Measurements from ENCODE around the gene MAT1A. TPM values are rescaled to one million over a fixed set of nuclear protein-coding genes. Genes with fewer than 3 reads are reported as not detected.

The MAT1A gene
- total and polyA plus RNA-seq, 2 of the 8 experiments (the other 6 are each of a cell fraction or from before 2014, with no cell fraction given) = 4.1 to 6.4 TPM

GRCh38 chr10:80271416-80271815 lies 18.0 kb downstream of the MAT1A start:
- no peak overlapping the region for H2AFZ ChIP-seq (ENCODE audit: low read length)
- H3K9me3 ChIP-seq (ENCODE audit: insufficient read depth in 2 of 2, low read depth in 1 of 2, low read length in 1 of 2) = no peaks in the 10 kb centered on the region
- H2AK5ac ChIP-seq (ENCODE audit: low read depth, low read length) = no peak overlapping the region
- H3K4me3 ChIP-seq (ENCODE audit: extremely low read depth in 1 of 4, insufficient read depth in 2 of 4, low read depth in 3 of 4, low read length in 4 of 4) = no peak overlapping the region
- no peak overlapping the region for H3K14ac ChIP-seq (ENCODE audit: insufficient read length)
- H3K4me2 ChIP-seq (ENCODE audit: insufficient read depth in 1 of 2, low read depth in 2 of 2, low read length in 2 of 2) = no peak overlapping the region
- no peak overlapping the region for H3K27ac ChIP-seq (ENCODE audit: low read depth, low read length)
- CTCF ChIA-PET (ENCODE audit: partially characterized antibody) = no interaction called here
- H3K4me1 ChIP-seq (replicated peaks in 1 of 4; ENCODE audit: control insufficient read depth in 3 of 4, insufficient read depth in 4 of 4, low read length in 3 of 4) = peaks cover 0 to 4% (median under 1%) of the 10 kb centered on the region in 4 experiments; a peak in 2 of 7 replicates
- no peak overlapping the region for H2BK5ac ChIP-seq (ENCODE audit: low read depth, low read length)
- no peak overlapping the region for H2BK20ac ChIP-seq (ENCODE audit: low read length)
- H3K18ac ChIP-seq (ENCODE audit: extremely low read depth, low read length) = no peak overlapping the region
- H4K20me1 ChIP-seq (replicated peaks in 1 of 2; ENCODE audit: control insufficient read depth in 1 of 2, insufficient read depth in 2 of 2, low read length in 2 of 2) = peaks cover 0 to 1% of the 10 kb centered on the region in 2 experiments
- WGBS, 2 experiments (ENCODE audit: extremely low coverage in 1 of 2, insufficient coverage in 1 of 2, insufficient read length in 1 of 2, insufficient replicate concordance in 2 of 2, low coverage in 1 of 2, low lambda C conversion rate in 2 of 2, missing lambda C conversion rate in 1 of 2) = 92% methylated on average over 5 of the region's 5 CpGs; no CpG with 5 or more reads in 1 of the 2 experiments
- H2BK15ac ChIP-seq (ENCODE audit: low read length) = no peak overlapping the region
- no peak overlapping the region for H3K56ac ChIP-seq (replicated peaks; ENCODE audit: insufficient read length, low read depth, low read length)
- H3K23ac ChIP-seq (ENCODE audit: insufficient read length) = no peak overlapping the region
- POLR2A ChIA-PET (ENCODE audit: partially characterized antibody) = no interaction called here
- FAIRE-seq (no peak), DNase-seq (ENCODE audit: low read depth in 1 of 2, low spot score in 2 of 2) (no peak)
- H3K79me2 ChIP-seq (ENCODE audit: control insufficient read depth in 1 of 2, insufficient read depth in 2 of 2, low read length in 2 of 2) = no peaks in the 10 kb centered on the region
- H4K5ac ChIP-seq (ENCODE audit: insufficient read length, low read depth, low read length) = no peak overlapping the region
- H3K27me3 ChIP-seq (replicated peaks in 1 of 4; ENCODE audit: control insufficient read depth in 3 of 4, extremely low read depth in 1 of 4, insufficient read depth in 3 of 4, low read length in 3 of 4) = no peaks in the 10 kb centered on the region; a peak in 1 of 7 replicates
- H3K9ac ChIP-seq (replicated peaks in 1 of 4; ENCODE audit: extremely low read depth in 1 of 4, low read depth in 3 of 4, low read length in 3 of 4) = no peak overlapping the region
- no peak overlapping the region for H3K4ac ChIP-seq (replicated peaks; ENCODE audit: insufficient read length, low read depth, low read length)
- no peak overlapping the region for H2BK12ac ChIP-seq (ENCODE audit: low read depth, low read length)
- H2BK120ac ChIP-seq (replicated peaks; ENCODE audit: low read depth, low read length) = no peak overlapping the region
- H3K36me3 ChIP-seq (ENCODE audit: control insufficient read depth in 2 of 4, insufficient read depth in 4 of 4, low read length in 3 of 4) = no peaks in the 10 kb centered on the region
- no peaks in the 10 kb centered on the region for H3K79me1 ChIP-seq (ENCODE audit: low read depth, low read length)
- H4K91ac ChIP-seq (replicated peaks; ENCODE audit: insufficient read length, low read length) = no peak overlapping the region
- H3K23me2 ChIP-seq (ENCODE audit: low read depth, low read length) = no peaks in the 10 kb centered on the region
- H4K8ac ChIP-seq (ENCODE audit: extremely low read depth, insufficient read depth, low read length) = no peak overlapping the region
- TF ChIP-seq SIN3A (conservative IDR thresholded peaks at IDR 0.05 in 1 of 2, IDR thresholded peaks at IDR 0.05 in 1 of 2; ENCODE audit: low read depth in 1 of 2, low read length in 2 of 2) (no peak), RAD21 (IDR thresholded peaks at IDR 0.05 in 1 of 2, conservative IDR thresholded peaks at IDR 0.05 in 1 of 2; ENCODE audit: low read depth in 2 of 2, low read length in 2 of 2) (no peak), HDAC6 (IDR thresholded peaks at IDR 0.05; ENCODE audit: low read depth, low read length) (no peak), BCL11A (IDR thresholded peaks at IDR 0.05; ENCODE audit: low read depth in 2 of 2, low read length in 2 of 2) (no peak), SP4 (IDR thresholded peaks at IDR 0.05; ENCODE audit: low read length) (no peak), BRCA1 (IDR thresholded peaks at IDR 0.05; ENCODE audit: low read depth, low read length) (no peak), JUN (IDR thresholded peaks at IDR 0.05; ENCODE audit: low read depth, low read length) (no peak), HDAC2 (IDR thresholded peaks at IDR 0.05; ENCODE audit: borderline replicate concordance in 1 of 2, low read depth in 2 of 2, low read length in 2 of 2) (no peak), CTCF (IDR thresholded peaks at IDR 0.05; ENCODE audit: control extremely low read depth in 1 of 3, insufficient read depth in 1 of 3, low read depth in 1 of 3, low read length in 3 of 3) (no peak), KDM5A (IDR thresholded peaks at IDR 0.05; ENCODE audit: low read length) (no peak), MAX (IDR thresholded peaks at IDR 0.05) (no peak)
